Mucosa of descending colon (tissue), 3 donors: Measurements from ENCODE around the gene ARHGEF6. TPM values are rescaled to one million over a fixed set of nuclear protein-coding genes. Genes with fewer than 3 reads are reported as not detected.
A peak's percentile ranks its signal among the peaks of the same experiment; 100 is the strongest.

Experiments
- ATAC-seq: fragments of 200-7000 bp; cut with Tn5 transposase; one replicate; pipeline ENCODE4 v1.9.1; 2020; ENCODE audit warnings: mild to moderate bottlenecking, moderate library complexity
- DNase-seq, 3 donors: peaks; one replicate each; pipeline ENCODE4 v3.0.0-alpha.2; 2020
- H3K36me3 ChIP-seq: fragments of 200-600 bp; one replicate; pipeline ENCODE4 v1.8.0; 2021; ENCODE audit warnings: low read depth, mild to moderate bottlenecking
- H3K4me1 ChIP-seq: fragments of 200-600 bp; one replicate; pipeline ENCODE4 v1.8.0; 2021; ENCODE audit warnings: low read depth, mild to moderate bottlenecking
- H3K4me3 ChIP-seq: fragments of 200-600 bp; one replicate; pipeline ENCODE4 v1.8.0; 2021; ENCODE audit warnings: mild to moderate bottlenecking
- H3K9me3 ChIP-seq: fragments of 200-600 bp; one replicate; pipeline ENCODE4 v1.8.0; 2021; ENCODE audit warnings: mild to moderate bottlenecking
- intact Hi-C, 2 donors: fragments of 100-400 bp; cut with DNase I in 1 of 2; cut with micrococcal nuclease in 1 of 2; formaldehyde crosslinking; loops; one replicate each; pipeline versions ENCODE4 v1.11.0 to v1.11.1; 2022; cut with DNase I, micrococcal nuclease
- total RNA-seq, 3 donors: library from RNA; stranded (reverse); fragmentation: NEBNext Ultra II Directional in 2 of 3; extraction: Animal tissue kit (Norgen Biotek cat#: 25700) in 2 of 3; gene quantifications; one replicate each; pipeline versions ENCODE4 v1.2.1 to v1.2.4, GENCODE V29; 2021 to 2023
- TF ChIP-seq, protein P1 (sequence below): fragments of 200-600 bp; IDR thresholded peaks from one replicate; pipeline ENCODE4 v1.8.0; 2022; ENCODE audit warnings: antibody characterized with exemption, mild to moderate bottlenecking
- donor health status: DM: no; HTN: no; CAD: no; lungs with moderate emphysema.
- donor health status: DM: no; HTN: no; CAD: no.
- donor health status: DM: no; HTN: yes; CAD: no.

Gene ARHGEF6
- total RNA-seq, 3 donors from 2014 or later: 2.8 to 17.2 (median 6.6) TPM

- H3K4me1 ChIP-seq: no peaks in the 10 kb centered on the region
- intact Hi-C loops: loop anchor here in 1 of 2 donors (10.0 kb wide), 1 partner anchor 202 kb away; no protein-coding TSS in a partner anchor
These were observed 68.0 kb downstream of the ARHGEF6 start for GRCh38 chrX:136712650-136713310.

GRCh38 chrX:136711147-136711546 lies 69.6 kb downstream of the ARHGEF6 start:
- DNase-seq (peak in 2 of 3 donors; percentile 46), ATAC-seq (peak; percentile 49)

More at GRCh38 chrX:136712650-136713310, 68.0 kb downstream of the ARHGEF6 start:
- TF ChIP-seq, protein P1, sequence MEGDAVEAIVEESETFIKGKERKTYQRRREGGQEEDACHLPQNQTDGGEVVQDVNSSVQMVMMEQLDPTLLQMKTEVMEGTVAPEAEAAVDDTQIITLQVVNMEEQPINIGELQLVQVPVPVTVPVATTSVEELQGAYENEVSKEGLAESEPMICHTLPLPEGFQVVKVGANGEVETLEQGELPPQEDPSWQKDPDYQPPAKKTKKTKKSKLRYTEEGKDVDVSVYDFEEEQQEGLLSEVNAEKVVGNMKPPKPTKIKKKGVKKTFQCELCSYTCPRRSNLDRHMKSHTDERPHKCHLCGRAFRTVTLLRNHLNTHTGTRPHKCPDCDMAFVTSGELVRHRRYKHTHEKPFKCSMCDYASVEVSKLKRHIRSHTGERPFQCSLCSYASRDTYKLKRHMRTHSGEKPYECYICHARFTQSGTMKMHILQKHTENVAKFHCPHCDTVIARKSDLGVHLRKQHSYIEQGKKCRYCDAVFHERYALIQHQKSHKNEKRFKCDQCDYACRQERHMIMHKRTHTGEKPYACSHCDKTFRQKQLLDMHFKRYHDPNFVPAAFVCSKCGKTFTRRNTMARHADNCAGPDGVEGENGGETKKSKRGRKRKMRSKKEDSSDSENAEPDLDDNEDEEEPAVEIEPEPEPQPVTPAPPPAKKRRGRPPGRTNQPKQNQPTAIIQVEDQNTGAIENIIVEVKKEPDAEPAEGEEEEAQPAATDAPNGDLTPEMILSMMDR: no peak
- Histone ChIP-seq H3K36me3 (no peaks in the 10 kb centered on the region), H3K4me3 (no peak overlapping the region), H3K9me3 (no peaks in the 10 kb centered on the region)
- ATAC-seq (no peak), DNase-seq (no peak)

DNA sequence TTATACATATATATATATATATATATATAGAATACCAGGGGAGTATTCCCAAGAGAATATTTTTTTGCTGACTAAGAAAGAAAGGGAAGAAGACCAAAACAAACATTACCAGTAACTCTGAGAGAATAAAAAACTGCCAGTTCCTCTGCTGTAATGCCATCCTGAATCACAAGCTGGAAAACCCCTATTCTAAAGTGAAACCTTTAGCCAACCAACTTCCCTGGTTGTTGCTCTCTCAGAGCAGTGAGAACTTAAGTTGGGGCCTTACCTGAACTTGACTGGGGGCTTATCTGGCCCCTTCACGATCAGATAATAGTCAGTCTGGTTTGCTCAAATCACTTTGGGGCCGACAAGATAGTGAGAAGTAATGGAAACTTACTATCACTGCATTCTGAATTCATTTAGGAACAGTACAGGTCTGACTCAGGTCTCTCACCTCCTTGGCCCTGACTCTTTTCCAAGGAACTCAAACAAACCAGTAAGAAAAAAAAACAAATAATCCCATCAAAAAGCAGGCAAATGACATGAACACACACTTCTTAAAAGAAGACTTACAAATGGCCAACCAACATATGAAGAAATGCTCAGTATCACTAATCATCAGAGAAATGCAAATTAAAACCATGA lies 70.3 kb downstream of the ARHGEF6 start:
- TF ChIP-seq, protein P1: no peak
- Histone ChIP-seq H3K4me3 (no peak overlapping the region), H3K36me3 (no peaks in the 10 kb centered on the region), H3K4me1 (no peaks in the 10 kb centered on the region), H3K9me3 (no peaks in the 10 kb centered on the region)
- ATAC-seq (no peak), DNase-seq (no peak)
- intact Hi-C loops: loop anchor here in 1 of 2 donors (10.0 kb wide), 1 partner anchor 204 kb away; no protein-coding TSS in a partner anchor

More at GRCh38 chrX:136711147-136711546, 69.6 kb downstream of the ARHGEF6 start:
- Histone ChIP-seq H3K4me3 (no peak overlapping the region), H3K4me1 (no peaks in the 10 kb centered on the region), H3K9me3 (no peaks in the 10 kb centered on the region), H3K36me3 (no peaks in the 10 kb centered on the region)
- intact Hi-C loops: loop anchor here in 1 of 2 donors (10.0 kb wide), 1 partner anchor 204 kb away; no protein-coding TSS in a partner anchor
- TF ChIP-seq, protein P1: no peak

- Histone ChIP-seq H3K36me3 (no peaks in the 10 kb centered on the region), H3K4me1 (no peaks in the 10 kb centered on the region), H3K9me3 (no peaks in the 10 kb centered on the region), H3K4me3 (no peak overlapping the region)
- intact Hi-C loops: no loop called here
- DNase-seq (no peak), ATAC-seq (peak; percentile 37)
- TF ChIP-seq, protein P1: no peak
These were observed 72.4 kb downstream of the ARHGEF6 start for GRCh38 chrX:136708348-136708747.

- TF ChIP-seq, protein P1: no peak
- intact Hi-C loops: loop anchor here in 1 of 2 donors (10.0 kb wide), 1 partner anchor 92 kb away; no protein-coding TSS in a partner anchor
- Histone ChIP-seq H3K4me3 (no peak overlapping the region), H3K9me3 (no peaks in the 10 kb centered on the region), H3K4me1 (no peaks in the 10 kb centered on the region), H3K36me3 (no peaks in the 10 kb centered on the region)
- DNase-seq: no peak
- ATAC-seq: no peak
These were observed 83.6 kb downstream of the ARHGEF6 start for GRCh38 chrX:136697156-136697555.
